Calu3 (cell line): ENCODE data around the gene ARID4A. TPM values are rescaled to one million over a fixed set of nuclear protein-coding genes. Genes with fewer than 3 reads are reported as not detected.
"Not testable (repeated sequence)": the region's sequence is repeated elsewhere in the genome, so short reads cannot be mapped to it uniquely, and the experiment has no call there.

ENCODE experiments used
- Bru-seq: library from RNA; stranded (reverse); fragments of 400-500 nt; gene quantifications from one replicate; lab custom pipeline; 2021; lab: Mats Ljungman, UMichigan
- BruChase-seq, 2 experiments: library from RNA; stranded (reverse); fragments of 400-500 nt; gene quantifications; one replicate each; lab custom pipeline; 2021; lab: Mats Ljungman, UMichigan
- BruUV-seq: library from RNA; stranded (reverse); fragments of 400-500 nt; replicated peaks from 2 replicates; lab custom pipeline; 2021; lab: Mats Ljungman, UMichigan
- CTCF ChIA-PET: fragments of 300-600 bp; sonication (Branson Sonifier 250); formaldehyde crosslinking; loops from one replicate; lab custom pipeline; 2022; ENCODE audit warnings: antibody characterized with exemption; lab: Charles Lee
- DNase-seq: peaks from one replicate; pipeline ENCODE4 v3.0.0; 2022
- H3K27ac Mint-ChIP-seq: one replicate; pipeline ENCODE4 v1.8.0; 2022; ENCODE audit warnings: mixed read lengths; ENCODE audit not compliant: unreplicated experiment
- H3K27me3 Mint-ChIP-seq: one replicate; pipeline ENCODE4 v1.8.0; 2022; ENCODE audit warnings: mixed read lengths; ENCODE audit not compliant: unreplicated experiment
- H3K36me3 Mint-ChIP-seq: one replicate; pipeline ENCODE4 v1.8.0; 2022; ENCODE audit warnings: mild to moderate bottlenecking, moderate library complexity, mixed read lengths; ENCODE audit not compliant: insufficient read depth, unreplicated experiment
- H3K4me1 Mint-ChIP-seq: one replicate; pipeline ENCODE4 v1.8.0; 2022; ENCODE audit warnings: mild to moderate bottlenecking, low read depth, mixed read lengths; ENCODE audit not compliant: unreplicated experiment
- H3K4me3 Mint-ChIP-seq: one replicate; pipeline ENCODE4 v1.8.0; 2022; ENCODE audit warnings: mild to moderate bottlenecking, low read depth, moderate library complexity, mixed read lengths; ENCODE audit not compliant: unreplicated experiment
- H3K9me3 Mint-ChIP-seq: one replicate; pipeline ENCODE4 v1.8.0; 2022; ENCODE audit warnings: low read depth, mixed read lengths; ENCODE audit not compliant: unreplicated experiment
- intact Hi-C: fragments of 100-400 bp; cut with micrococcal nuclease; formaldehyde crosslinking; loops from one replicate; pipeline ENCODE4 v1.10.0; 2022; ENCODE audit not compliant: unreplicated experiment
- long read RNA-seq: library from polyadenylated mRNA; stranded (forward); transcript quantifications from one replicate; pipeline ENCODE4 v2.0.0, GENCODE V29; 2022
- total RNA-seq: library from RNA; stranded (reverse); gene quantifications from 2 replicates; pipeline ENCODE4 v1.2.3, GENCODE V29; 2022
- TF ChIP-seq, protein P1 (sequence below): fragments of 200-600 bp; IDR thresholded peaks from one replicate; pipeline ENCODE4 v1.8.0; 2022; ENCODE audit warnings: antibody characterized with exemption; ENCODE audit not compliant: unreplicated experiment

ARID4A gene
- 24.9 and 26.7 TPM in 2 replicates for total RNA-seq
- percentile 77 among the genes with signal in this experiment for Bru-seq, nascent RNA
- BruChase-seq, experiment 1, labeled RNA remaining after a 6-hour chase = percentile 68 among the genes with signal in this experiment
- percentile 73 among the genes with signal in this experiment for BruChase-seq, experiment 2, labeled RNA remaining after a 2-hour chase
- long read RNA-seq, full-length matches to known transcripts = 5 of 11 reads
- long read RNA-seq, partial matches to known transcripts = 2 of 11 reads
- long read RNA-seq, other reads (novel, unspliced or antisense) = 4 of 11 reads

- CTCF ChIA-PET = interaction anchor here (0.6 to 1.9 kb wide), 8 partner anchors 17 to 150 kb away, joined by 3 to 10 read pairs (median 3); partner anchors contain the start of gene TOMM20L
- peak; percentile 16 for DNase-seq
- Mint-ChIP-seq H3K27me3 (no peaks in the 10 kb centered on the region), H3K9me3 (no peaks in the 10 kb centered on the region), H3K4me3 (no peak within 1 kb of the TSS), H3K36me3 (peaks cover 42% of the 10 kb centered on the region), H3K27ac (peak within 1 kb of the TSS; percentile 84), H3K4me1 (no peaks in the 10 kb centered on the region)
- TF ChIP-seq, protein P1, sequence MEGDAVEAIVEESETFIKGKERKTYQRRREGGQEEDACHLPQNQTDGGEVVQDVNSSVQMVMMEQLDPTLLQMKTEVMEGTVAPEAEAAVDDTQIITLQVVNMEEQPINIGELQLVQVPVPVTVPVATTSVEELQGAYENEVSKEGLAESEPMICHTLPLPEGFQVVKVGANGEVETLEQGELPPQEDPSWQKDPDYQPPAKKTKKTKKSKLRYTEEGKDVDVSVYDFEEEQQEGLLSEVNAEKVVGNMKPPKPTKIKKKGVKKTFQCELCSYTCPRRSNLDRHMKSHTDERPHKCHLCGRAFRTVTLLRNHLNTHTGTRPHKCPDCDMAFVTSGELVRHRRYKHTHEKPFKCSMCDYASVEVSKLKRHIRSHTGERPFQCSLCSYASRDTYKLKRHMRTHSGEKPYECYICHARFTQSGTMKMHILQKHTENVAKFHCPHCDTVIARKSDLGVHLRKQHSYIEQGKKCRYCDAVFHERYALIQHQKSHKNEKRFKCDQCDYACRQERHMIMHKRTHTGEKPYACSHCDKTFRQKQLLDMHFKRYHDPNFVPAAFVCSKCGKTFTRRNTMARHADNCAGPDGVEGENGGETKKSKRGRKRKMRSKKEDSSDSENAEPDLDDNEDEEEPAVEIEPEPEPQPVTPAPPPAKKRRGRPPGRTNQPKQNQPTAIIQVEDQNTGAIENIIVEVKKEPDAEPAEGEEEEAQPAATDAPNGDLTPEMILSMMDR = no peak
- intact Hi-C loops = loop anchor here (5.0 kb wide), 1 partner anchor 56 kb away; the partner anchor contains the start of gene PSMA3
- no TSS peak for BruUV-seq
Observed at GRCh38 chr14:58298477-58299400, at the start of gene ARID4A. Gene ARID4A, plus strand, starts transcription at chr14:58298555. Its CDS starts 1,300 bp downstream, at chr14:58299855.

- Mint-ChIP-seq H3K27ac (no peak overlapping the region), H3K27me3 (no peaks in the 10 kb centered on the region), H3K36me3 (peaks cover 67% of the 10 kb centered on the region), H3K4me3 (no peak overlapping the region), H3K9me3 (no peaks in the 10 kb centered on the region), H3K4me1 (peaks cover 27% of the 10 kb centered on the region)
- intact Hi-C loops = no loop called here
- no peak for DNase-seq
- CTCF ChIA-PET = interaction anchor here (0.7 to 0.9 kb wide), 2 partner anchors 23 to 545 kb away, joined by 3 to 5 read pairs; no protein-coding TSS in a partner anchor
- TF ChIP-seq, protein P1 = no peak
- no TSS peak for BruUV-seq
Observed at GRCh38 chr14:58249611-58250010, 48.7 kb upstream of the ARID4A start.

DNA sequence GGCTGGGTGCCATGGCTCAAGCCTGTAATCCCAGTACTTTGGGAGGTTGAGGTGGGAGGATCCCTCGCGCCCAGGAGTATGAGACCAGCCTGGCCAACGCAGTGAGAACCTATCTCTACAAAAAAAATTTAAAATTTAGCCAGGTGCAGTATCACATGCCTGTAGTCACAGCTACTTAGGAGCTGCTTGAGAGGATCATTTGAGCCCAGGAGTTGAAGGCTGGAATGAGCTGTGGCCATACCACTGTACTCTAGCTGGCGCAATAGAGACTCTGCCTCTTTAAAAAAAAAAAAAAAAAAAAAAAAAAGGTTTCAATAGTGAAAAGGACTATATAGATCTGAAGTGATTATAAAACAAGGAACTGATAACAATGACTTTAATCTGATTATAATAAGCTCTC is 40.2 kb upstream of the ARID4A start:
- CTCF ChIA-PET = interaction anchor here (1.0 to 1.2 kb wide), 2 partner anchors 13 to 40 kb away, joined by 3 to 4 read pairs; partner anchors contain the start of genes ARID4A and PSMA3
- no peaks in the 10 kb centered on the region for H3K27me3 Mint-ChIP-seq
- DNase-seq = no peak
- no peak overlapping the region for H3K4me3 Mint-ChIP-seq
- H3K4me1 Mint-ChIP-seq = no peaks in the 10 kb centered on the region
- H3K27ac Mint-ChIP-seq = no peak overlapping the region
- BruUV-seq = TSS peak; percentile 1
- H3K9me3 Mint-ChIP-seq = no peaks in the 10 kb centered on the region
- intact Hi-C loops = no loop called here
- peaks cover 41% of the 10 kb centered on the region for H3K36me3 Mint-ChIP-seq
- TF ChIP-seq, protein P1 = no peak

GRCh38 chr14:58262005-58262404 is 36.4 kb upstream of the ARID4A start:
- H3K4me3 Mint-ChIP-seq, H3K9me3 Mint-ChIP-seq, CTCF ChIA-PET, H3K27me3 Mint-ChIP-seq, H3K27ac Mint-ChIP-seq, BruUV-seq, intact Hi-C loops, DNase-seq, H3K4me1 Mint-ChIP-seq: not testable (repeated sequence)
- H3K36me3 Mint-ChIP-seq = peaks cover 57% of the 10 kb centered on the region
